Aortic smooth muscle cell (primary cell): ENCODE results near the gene WASF2. TPM values are rescaled to one million over a fixed set of nuclear protein-coding genes. Genes with fewer than 3 reads are reported as not detected.

Source experiments
- total RNA-seq: library from RNA; depleted of rRNA; stranded (reverse); fragments of >200 nt; gene quantifications from 2 replicates; pipeline ENCODE4 v1.2.3, GENCODE V29; 2014

Gene WASF2
- total RNA-seq, result 20.3 and 33.6 TPM in 2 replicates

DNA sequence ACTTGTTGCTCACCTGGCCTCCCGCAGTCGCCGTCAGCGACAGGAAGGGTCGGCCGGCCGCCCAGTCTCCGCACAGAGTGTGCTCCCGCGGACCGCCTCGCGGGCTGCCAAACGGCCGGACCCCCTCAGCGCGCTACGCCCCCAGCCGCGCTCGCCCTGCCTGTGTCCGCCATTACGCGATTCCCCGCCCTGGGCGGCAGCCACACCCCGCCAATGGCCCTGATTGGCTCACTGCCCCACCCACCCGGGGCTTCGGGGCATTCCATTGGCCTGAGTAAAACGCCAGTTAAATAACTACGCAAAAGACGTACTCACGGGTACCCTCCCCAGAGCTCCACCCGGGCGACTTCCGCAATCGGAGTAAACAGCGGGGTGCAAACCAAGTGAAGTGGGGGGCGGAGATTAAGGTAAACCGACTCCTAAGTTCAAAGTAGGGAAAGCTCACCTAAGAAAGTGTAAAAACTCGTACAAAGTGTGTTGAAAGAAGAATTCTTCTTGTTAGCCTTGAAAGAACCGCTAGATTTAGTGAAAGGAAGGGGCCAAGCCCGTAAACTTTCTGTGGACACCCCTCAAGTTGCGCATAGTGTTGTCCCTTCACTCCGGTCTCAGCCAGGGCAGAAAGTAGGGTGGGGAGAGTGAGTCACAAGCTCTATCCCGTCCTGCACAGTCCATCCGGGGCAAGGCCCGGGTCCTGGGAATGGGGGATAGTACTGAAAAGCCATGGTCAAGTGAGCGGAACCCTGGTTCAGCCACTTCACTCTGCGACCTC lies at the start of gene WASF2:
WASF2 (minus strand) TSS at position 195 of the 769 bp plus-strand sequence. CDS start 61,277 bp downstream, outside the sequence.

GRCh38 chr1:27392096-27392777 lies 97.7 kb downstream of the WASF2 start, which contains the start of gene GPR3:
Gene GPR3, plus strand, starts transcription at chr1:27392622. Its CDS starts 1,177 bp downstream, at chr1:27393799.

DNA sequence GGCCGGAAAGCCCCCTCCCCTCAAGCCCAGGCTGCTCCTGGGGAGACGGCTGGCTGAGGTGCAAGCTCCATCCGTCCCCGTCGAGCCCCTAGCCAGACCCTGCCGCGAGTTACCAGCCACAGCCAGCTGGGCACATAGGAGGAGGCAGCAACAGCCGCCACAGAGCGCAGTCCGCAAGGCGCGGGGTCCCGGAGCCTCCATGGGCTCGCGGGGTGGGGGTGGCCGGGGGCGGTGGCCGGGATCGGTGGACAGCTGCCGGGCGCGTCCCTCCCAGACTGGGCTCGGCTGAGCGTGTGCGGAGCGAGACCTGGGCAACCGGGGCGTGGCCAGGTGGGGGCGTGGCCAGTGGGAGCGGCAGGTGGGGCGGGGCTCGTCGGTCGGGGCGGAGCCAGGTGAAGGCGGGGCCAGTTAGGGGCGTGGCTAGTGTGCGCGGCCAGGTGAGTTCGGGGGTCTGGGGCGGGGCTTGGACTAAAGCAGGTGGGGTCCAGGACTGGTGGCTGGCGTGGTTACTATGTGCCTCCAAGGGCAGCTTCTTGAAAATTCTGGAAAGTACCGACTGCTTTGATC lies 106.8 kb downstream of the WASF2 start, which contains the start of gene CD164L2:
CD164L2 (minus strand) TSS at position 295 of the 567 bp plus-strand sequence; CDS start at position 201, 94 bp downstream.

GRCh38 chr1:27374362-27375086 lies 115.4 kb downstream of the WASF2 start, which contains the start of gene FCN3:
Gene FCN3, minus strand, starts transcription at chr1:27374824. Its CDS starts 6 bp downstream, at chr1:27374818.

GRCh38 chr1:27366411-27367159 lies 123.4 kb downstream of the WASF2 start, which contains the start of gene MAP3K6:
Gene MAP3K6, minus strand, starts transcription at chr1:27366961. Its CDS starts 364 bp downstream, at chr1:27366597.

Other genes with a start within 250 kb of the WASF2 start
- gene TMEM222, start 168.0 kb downstream of the WASF2 start, total RNA-seq, result 19.9 and 25.1 TPM in 2 replicates
- gene SYTL1, start 148.1 kb downstream of the WASF2 start, total RNA-seq, result 0.13 and 0.19 TPM in 2 replicates
- 18.2 and 19.0 TPM in 2 replicates for gene MAP3K6, start 123.2 kb downstream of the WASF2 start, total RNA-seq
- gene FCN3, start 115.3 kb downstream of the WASF2 start, total RNA-seq, result not detected in 2 replicates
- not detected in 2 replicates for gene CD164L2, start 106.8 kb downstream of the WASF2 start, total RNA-seq
- gene GPR3, start 97.5 kb downstream of the WASF2 start, total RNA-seq, result 0.19 and 0.53 TPM in 2 replicates
- gene AHDC1, start 114.0 kb upstream of the WASF2 start, total RNA-seq, result 7.5 and 10.0 TPM in 2 replicates
- not detected in 2 replicates for gene FGR, start 145.0 kb upstream of the WASF2 start, total RNA-seq
- 36.3 and 55.6 TPM in 2 replicates for gene IFI6, start 182.0 kb upstream of the WASF2 start, total RNA-seq
- 17.6 and 25.6 TPM in 2 replicates for gene FAM76A, start 235.8 kb upstream of the WASF2 start, total RNA-seq